Measurements from ENCODE around the gene SHOX. TPM values are rescaled to one million over a fixed set of nuclear protein-coding genes. Genes with fewer than 3 reads are reported as not detected.

Gene SHOX
- polyA plus RNA-seq, 3 donors: not detected

GRCh38 chrX:633985-634958 lies 3.7 kb downstream of the SHOX start:
- H3K9me3 Mint-ChIP-seq: peaks cover 0 to 14% (median 5%) of the 10 kb centered on the region in 7 donors
- Histone ChIP-seq H3K4me3 (replicated peaks in 1 of 3; ENCODE audit: low read depth in 2 of 3, low read length in 3 of 3) (no peak overlapping the region), H3K79me2 (ENCODE audit: insufficient read depth, low read length) (no peaks in the 10 kb centered on the region), H3K36me3 (replicated peaks in 1 of 2; ENCODE audit: control insufficient read depth in 1 of 2, insufficient read depth in 2 of 2, low read length in 2 of 2) (no peaks in the 10 kb centered on the region), H3K27ac (ENCODE audit: low read depth in 1 of 2, low read length in 2 of 2) (no peak overlapping the region), H4K20me1 (ENCODE audit: insufficient read depth, low read length) (no peaks in the 10 kb centered on the region), H3K27me3 (ENCODE audit: control insufficient read depth in 2 of 2, insufficient read depth in 2 of 2, low read length in 2 of 2) (peaks cover 63 to 93% of the 10 kb centered on the region in 2 donors), H2AFZ (ENCODE audit: insufficient read depth, low read depth, low read length, poor library complexity, severe bottlenecking) (no peak overlapping the region), H3K4me1 (ENCODE audit: control insufficient read depth in 1 of 2, insufficient read depth in 2 of 2, low read length in 2 of 2) (no peaks in the 10 kb centered on the region), H3K4me2 (replicated peaks; ENCODE audit: extremely low read depth, low read length, poor library complexity, severe bottlenecking) (no peak overlapping the region), H3K9me3 (replicated peaks in 1 of 2; ENCODE audit: control insufficient read depth in 1 of 2, insufficient read depth in 1 of 2, low read length in 2 of 2) (peaks cover 0 to 28% of the 10 kb centered on the region in 2 donors), H3K9ac (ENCODE audit: insufficient read depth, low read length, poor library complexity, severe bottlenecking) (no peak overlapping the region)
- peak overlapping the region in 1 of 2 donors; percentile 84 for H3K4me3 Mint-ChIP-seq
- WGBS (ENCODE audit: insufficient coverage): 5% methylated on average over 71 of the region's 84 CpGs
- intact Hi-C loops (cut with micrococcal nuclease): no loop called here
- H3K27me3 Mint-ChIP-seq (ENCODE audit: low read depth in 3 of 3): peaks cover 81 to 89% (median 87%) of the 10 kb centered on the region in 3 donors
- no peak for TF ChIP-seq CTCF (IDR thresholded peaks at IDR 0.05)
- no peak for DNase-seq
- no peaks in the 10 kb centered on the region for H3K4me1 Mint-ChIP-seq
- no peak overlapping the region for H3K27ac Mint-ChIP-seq
- H3K36me3 Mint-ChIP-seq: peaks cover 0 to 2% of the 10 kb centered on the region in 2 donors

- H3K4me2 ChIP-seq (replicated peaks; ENCODE audit: extremely low read depth, low read length, poor library complexity, severe bottlenecking): no peak overlapping the region
- H3K27me3 Mint-ChIP-seq (ENCODE audit: low read depth in 3 of 3): peaks cover 82 to 90% (median 88%) of the 10 kb centered on the region in 3 donors
- H2AFZ ChIP-seq (ENCODE audit: insufficient read depth, low read depth, low read length, poor library complexity, severe bottlenecking): no peak overlapping the region
- H3K4me3 Mint-ChIP-seq: peak overlapping the region in 1 of 2 donors; percentile 77
- intact Hi-C loops (cut with micrococcal nuclease): no loop called here
- peaks cover 0 to 28% of the 10 kb centered on the region in 2 donors for H3K9me3 ChIP-seq (replicated peaks in 1 of 2; ENCODE audit: control insufficient read depth in 1 of 2, insufficient read depth in 1 of 2, low read length in 2 of 2)
- peaks cover 0 to 15% (median 5%) of the 10 kb centered on the region in 7 donors for H3K9me3 Mint-ChIP-seq
- no peak for DNase-seq
- no peaks in the 10 kb centered on the region for H4K20me1 ChIP-seq (ENCODE audit: insufficient read depth, low read length)
- WGBS (ENCODE audit: insufficient coverage): 2% methylated on average over 9 of the region's 29 CpGs
- H3K36me3 ChIP-seq (replicated peaks in 1 of 2; ENCODE audit: control insufficient read depth in 1 of 2, insufficient read depth in 2 of 2, low read length in 2 of 2): no peaks in the 10 kb centered on the region
- no peak for TF ChIP-seq CTCF (IDR thresholded peaks at IDR 0.05)
- no peak overlapping the region for H3K27ac ChIP-seq (ENCODE audit: low read depth in 1 of 2, low read length in 2 of 2)
- no peak overlapping the region for H3K9ac ChIP-seq (ENCODE audit: insufficient read depth, low read length, poor library complexity, severe bottlenecking)
- H3K79me2 ChIP-seq (ENCODE audit: insufficient read depth, low read length): no peaks in the 10 kb centered on the region
- H3K4me3 ChIP-seq (replicated peaks in 1 of 3; ENCODE audit: low read depth in 2 of 3, low read length in 3 of 3): no peak overlapping the region
- peaks cover 61 to 87% of the 10 kb centered on the region in 2 donors for H3K27me3 ChIP-seq (ENCODE audit: control insufficient read depth in 2 of 2, insufficient read depth in 2 of 2, low read length in 2 of 2)
- H3K4me1 Mint-ChIP-seq: no peaks in the 10 kb centered on the region
- H3K36me3 Mint-ChIP-seq: peaks cover 0 to 2% of the 10 kb centered on the region in 2 donors
- no peaks in the 10 kb centered on the region for H3K4me1 ChIP-seq (ENCODE audit: control insufficient read depth in 1 of 2, insufficient read depth in 2 of 2, low read length in 2 of 2)
- H3K27ac Mint-ChIP-seq: no peak overlapping the region
Measured at GRCh38 chrX:635428-636090, 5.0 kb downstream of the SHOX start.

Measured in CD14-positive monocyte (primary cell).